IMR-90 (cell line): Measurements from ENCODE around the gene ARGLU1. TPM values are rescaled to one million over a fixed set of nuclear protein-coding genes. Genes with fewer than 3 reads are reported as not detected.

Experiments
- ATAC-seq: fragments of 200-7000 bp; cut with Tn5 transposase; 2 replicates; pipeline ENCODE4 v1.9.1; 2020; ENCODE audit warnings: low read depth, mild to moderate bottlenecking, moderate library complexity
- BruUV-seq: library from RNA; stranded (reverse); fragments of 400-500 nt; replicated peaks from 2 replicates; lab custom pipeline; 2021; lab: Mats Ljungman, UMichigan
- CTCF ChIA-PET: fragments of 300-600 bp; formaldehyde crosslinking; extraction: SDS; loops from one replicate; lab custom pipeline; 2021; ENCODE audit warnings: antibody characterized with exemption; lab: Yijun Ruan, JAX
- POLR2A ChIA-PET: fragments of 300-600 bp; sonication (Branson Sonifier 250); formaldehyde crosslinking; loops from one replicate; lab custom pipeline; 2022; ENCODE audit warnings: antibody characterized with exemption; ENCODE audit not compliant: unreplicated experiment; lab: Charles Lee
- DNase-seq: peaks from one replicate; pipeline ENCODE4 v3.0.0; 2013
- H2AFZ ChIP-seq: replicated peaks from 2 replicates; pipeline ENCODE3; 2013; ENCODE audit warnings: low read length, mild to moderate bottlenecking; ENCODE audit not compliant: poor library complexity
- H2AK5ac ChIP-seq: 2 replicates; pipeline ENCODE4 v1.6.1; 2013; ENCODE audit warnings: low read depth, low read length, inconsistent platforms
- H2AK9ac ChIP-seq: replicated peaks from 2 replicates; pipeline ENCODE3; 2013; ENCODE audit warnings: mild to moderate bottlenecking, low read depth, low read length, moderate library complexity; ENCODE audit not compliant: poor library complexity
- H2BK120ac ChIP-seq: 2 replicates; pipeline ENCODE4 v1.6.1; 2013; ENCODE audit warnings: low read depth, low read length, inconsistent platforms
- H2BK15ac ChIP-seq: 3 replicates; pipeline ENCODE4 v1.6.1; 2013; ENCODE audit warnings: low read depth, low read length, inconsistent platforms
- H2BK20ac ChIP-seq: 2 replicates; pipeline ENCODE4 v1.6.1; 2013; ENCODE audit warnings: low read depth, mild to moderate bottlenecking, inconsistent platforms, low read length, moderate library complexity
- H2BK5ac ChIP-seq: 2 replicates; pipeline ENCODE4 v1.6.1; 2013; ENCODE audit warnings: mild to moderate bottlenecking, low read depth, low read length, inconsistent platforms; ENCODE audit not compliant: poor library complexity, severe bottlenecking
- H3K14ac ChIP-seq: replicated peaks from 2 replicates; pipeline ENCODE4 v1.6.1; 2013; ENCODE audit warnings: low read depth, low read length, inconsistent platforms
- H3K18ac ChIP-seq: 2 replicates; pipeline ENCODE4 v1.6.1; 2013; ENCODE audit warnings: low read depth, low read length, control low read depth
- H3K23ac ChIP-seq: 2 replicates; pipeline ENCODE4 v1.6.1; 2013; ENCODE audit warnings: low read depth, low read length, inconsistent platforms
- H3K27ac ChIP-seq: 2 replicates; pipeline ENCODE4 v1.5.1; 2013; ENCODE audit warnings: mild to moderate bottlenecking, control low read depth, low read length; ENCODE audit not compliant: insufficient read depth
- H3K27me3 ChIP-seq: 2 replicates; pipeline ENCODE4 v1.6.1; 2013; ENCODE audit warnings: low read length; ENCODE audit not compliant: control insufficient read depth, insufficient read depth
- H3K36me3 ChIP-seq: 2 replicates; pipeline ENCODE4 v1.6.1; 2013; ENCODE audit warnings: low read length, mixed read lengths; ENCODE audit not compliant: control insufficient read depth, insufficient read depth
- H3K4ac ChIP-seq: 2 replicates; pipeline ENCODE4 v1.6.1; 2013; ENCODE audit warnings: low read depth, low read length, inconsistent platforms
- H3K4me1 ChIP-seq: 2 replicates; pipeline ENCODE4 v1.6.1; 2013; ENCODE audit warnings: low read length, mixed read lengths; ENCODE audit not compliant: control insufficient read depth, insufficient read depth
- H3K4me2 ChIP-seq: 2 replicates; pipeline ENCODE4 v1.6.1; 2013; ENCODE audit warnings: low read depth, mild to moderate bottlenecking, control low read depth, low read length, moderate library complexity
- H3K4me3 ChIP-seq: 2 replicates; pipeline ENCODE4 v1.5.1; 2013; ENCODE audit warnings: low read depth, mild to moderate bottlenecking, control low read depth, low read length, moderate library complexity; ENCODE audit not compliant: insufficient read depth
- H3K56ac ChIP-seq: 2 replicates; pipeline ENCODE4 v1.6.1; 2013; ENCODE audit warnings: low read length, inconsistent platforms; ENCODE audit not compliant: insufficient read depth; ENCODE audit errors: extremely low read depth
- H3K79me1 ChIP-seq, 2 experiments: 2 replicates each; pipeline ENCODE4 v1.6.1; 2013; ENCODE audit warnings: low read length in 2 of 2, inconsistent platforms in 1 of 2, low read depth in 1 of 2
- H3K9ac ChIP-seq: 2 replicates; pipeline ENCODE4 v1.6.1; 2013; ENCODE audit warnings: low read depth, low read length, control low read depth
- H3K9me1 ChIP-seq: 2 replicates; pipeline ENCODE4 v1.6.1; 2013; ENCODE audit warnings: low read length, inconsistent platforms; ENCODE audit not compliant: insufficient read depth
- H3K9me3 ChIP-seq: 2 replicates; pipeline ENCODE4 v1.6.1; 2013; ENCODE audit warnings: low read length; ENCODE audit not compliant: control insufficient read depth, insufficient read depth
- H4K20me1 ChIP-seq: 2 replicates; pipeline ENCODE4 v1.6.1; 2013; ENCODE audit warnings: low read length, inconsistent platforms; ENCODE audit not compliant: insufficient read depth
- H4K5ac ChIP-seq: 2 replicates; pipeline ENCODE4 v1.6.1; 2013; ENCODE audit warnings: mild to moderate bottlenecking, low read depth, low read length, control low read depth
- H4K8ac ChIP-seq, 2 experiments: 2 replicates each; pipeline ENCODE4 v1.6.1; 2013; ENCODE audit warnings: low read depth in 2 of 2, low read length in 2 of 2, control low read depth in 1 of 2, inconsistent platforms in 1 of 2
- H4K91ac ChIP-seq: 2 replicates; pipeline ENCODE4 v1.6.1; 2013; ENCODE audit warnings: low read depth, low read length, inconsistent platforms; ENCODE audit not compliant: insufficient read depth
- ELK1 ChIP-seq: fragments of 150-350 bp; IDR thresholded peaks from 2 replicates; pipeline ENCODE4 v1.6.1; 2016; ENCODE audit warnings: low read depth, mild to moderate bottlenecking, low read length, moderate library complexity, borderline replicate concordance
- FOS ChIP-seq: fragments of 150-350 bp; IDR thresholded peaks from 2 replicates; pipeline ENCODE4 v1.6.1; 2016; ENCODE audit warnings: low read depth, low read length
- MAZ ChIP-seq: IDR thresholded peaks from 2 replicates; pipeline ENCODE4 v1.6.1; 2012; ENCODE audit warnings: low read depth, mild to moderate bottlenecking, low read length, improper control_type of control experiment, moderate library complexity, borderline replicate concordance
- MXI1 ChIP-seq: IDR thresholded peaks from 2 replicates; pipeline ENCODE4 v1.6.1; 2012; ENCODE audit warnings: low read depth, mild to moderate bottlenecking, low read length, moderate library complexity, borderline replicate concordance
- POLR2A ChIP-seq: IDR thresholded peaks from 2 replicates; pipeline ENCODE4 v1.6.1; 2012; ENCODE audit warnings: mild to moderate bottlenecking, low read depth, low read length
- SMC3 ChIP-seq: fragments of 150-350 bp; IDR thresholded peaks from 2 replicates; pipeline ENCODE4 v1.6.1; 2016; ENCODE audit warnings: low read depth, mild to moderate bottlenecking, antibody characterized with exemption, low read length, moderate library complexity
- whole genome bisulfite sequencing, 2 experiments: methylation state at CpG; one replicate each; pipeline versions ENCODE4 v1.1.5 to v1.1.7; 2013; ENCODE audit warnings: missing lambda C conversion rate in 2 of 2; ENCODE audit not compliant: insufficient read length in 1 of 2; ENCODE audit errors: extremely low coverage in 2 of 2; 5-methylcytosine and 5-hydroxymethylcytosine counted together
- dilution Hi-C: fragments of 300-500 bp; cut with HindIII; formaldehyde crosslinking; loops from one replicate; pipeline ENCODE4 v1.14.3; 2018; ENCODE audit warnings: low sequenced_read_pairs; ENCODE audit not compliant: unreplicated experiment
- in situ Hi-C: fragments of 300-500 bp; cut with MboI; formaldehyde crosslinking; loops from 3 replicates; pipeline ENCODE4 v1.14.3; 2019; ENCODE audit warnings: low sequenced_read_pairs, inconsistent platforms, mixed read lengths
- intact Hi-C: fragments of 100-400 bp; cut with micrococcal nuclease; formaldehyde crosslinking; loops from 2 replicates; pipeline ENCODE4 v1.10.0; 2022
- polyA plus RNA-seq, 3 experiments: library from polyadenylated mRNA; depleted of rRNA; stranded (reverse); fragments of >200 nt; gene quantifications; 2 replicates each; pipeline ENCODE4 v1.2.3, GENCODE V29; 2012; ENCODE audit warnings: low replicate concordance in 1 of 3
- total RNA-seq: library from RNA; depleted of rRNA; stranded (reverse); fragments of >200 nt; gene quantifications from 2 replicates; pipeline ENCODE4 v1.2.3, GENCODE V29; 2012

The ARGLU1 gene
- total and polyA plus RNA-seq, 2 of the 4 experiments (the other 2 are of a cell fraction) = 11.1 to 51.4 TPM

DNA sequence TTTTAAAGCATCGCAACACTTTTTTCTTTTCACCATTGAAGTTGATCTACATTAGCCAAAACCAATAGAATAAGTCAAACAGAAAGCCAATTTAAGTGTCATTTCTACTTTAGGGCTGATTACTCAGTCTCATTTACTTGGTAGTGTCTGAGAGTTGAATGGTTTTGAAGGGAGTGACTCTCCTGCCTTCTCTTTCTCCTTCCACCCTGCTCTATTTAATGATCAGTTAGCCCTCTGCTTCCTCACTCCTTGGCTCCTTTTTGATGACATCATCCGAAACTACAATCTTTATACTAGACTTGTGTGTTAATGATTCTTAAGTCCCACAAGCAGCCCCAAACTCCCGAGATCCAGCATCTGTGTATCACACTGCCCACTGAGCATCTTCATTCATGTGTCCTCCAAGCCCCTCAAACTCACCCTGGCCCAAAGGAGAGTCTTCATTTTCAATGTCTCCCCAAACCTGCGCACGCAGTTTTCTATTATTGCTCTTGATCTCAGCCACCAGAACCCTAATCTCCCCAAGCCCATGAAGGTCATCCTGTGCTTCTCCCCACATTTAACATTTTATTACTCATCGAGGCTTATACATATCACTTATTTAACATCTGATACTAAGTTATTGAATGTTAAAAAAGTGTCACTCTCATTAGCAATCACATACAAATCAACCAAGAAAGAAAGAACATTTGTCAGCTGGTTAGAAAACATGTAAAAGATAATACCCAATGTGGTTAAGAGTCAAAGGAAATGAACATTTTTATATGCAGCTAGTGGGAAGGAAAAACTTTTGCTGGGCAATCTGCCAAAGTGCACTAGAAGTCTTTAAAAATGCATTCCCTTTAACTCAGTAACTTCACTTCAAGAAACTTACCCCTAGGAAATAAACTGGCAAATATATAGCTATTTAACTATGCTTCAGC is 32.2 kb upstream of the ARGLU1 start:
- Histone ChIP-seq H3K18ac (no peak overlapping the region), H3K27me3 (peaks cover 4% of the 10 kb centered on the region), H2AK5ac (no peak overlapping the region), H3K9ac (no peak overlapping the region), H3K56ac (no peak overlapping the region), H3K23ac (no peak overlapping the region), H3K4me1 (no peaks in the 10 kb centered on the region), H3K36me3 (no peaks in the 10 kb centered on the region), H2BK120ac (no peak overlapping the region), H3K14ac (no peak overlapping the region), H2BK20ac (no peak overlapping the region), H3K9me3 (no peaks in the 10 kb centered on the region), H3K9me1 (peaks cover 4% of the 10 kb centered on the region; the same call in 1 of the 2 replicates), H3K4me3 (no peak overlapping the region), H2AK9ac (no peak overlapping the region), H3K4me2 (no peak overlapping the region), H4K91ac (no peak overlapping the region), H3K79me1 (no peaks in the 10 kb centered on the region), H2BK5ac (no peak overlapping the region), H4K5ac (no peak overlapping the region), H3K4ac (no peak overlapping the region), H2BK15ac (no peak overlapping the region), H4K20me1 (no peaks in the 10 kb centered on the region), H2AFZ (no peak overlapping the region), H4K8ac (no peak overlapping the region), H3K27ac (no peak overlapping the region)
- dilution Hi-C loops (no loop called here), in situ Hi-C loops (no loop called here), intact Hi-C loops (no loop called here)
- ATAC-seq = no peak; the same call in 1 of the 2 replicates
- ChIA-PET CTCF (no interaction called here), POLR2A (no interaction called here)
- TF ChIP-seq ELK1 (no peak), SMC3 (no peak), FOS (no peak), MAZ (no peak), MXI1 (no peak), POLR2A (no peak)
- DNase-seq = peak; percentile 80
- 94% methylated on average over 3 of the region's 6 CpGs; no CpG with 5 or more reads in 1 of the 2 experiments for WGBS, 2 experiments
- BruUV-seq = no TSS peak
